Bronchial epithelial cell (primary cell): ENCODE data around the gene CADM1. TPM values are rescaled to one million over a fixed set of nuclear protein-coding genes. Genes with fewer than 3 reads are reported as not detected.

Experiments
- DNase-seq: peaks from one replicate; pipeline ENCODE4 v3.0.0-alpha.2; 2010; ENCODE audit warnings: low read depth
- FAIRE-seq: peaks from 2 replicates; lab custom pipeline; 2011; peaks lifted over from hg19 to GRCh38; lab: Jason Lieb, UNC
- H3K27me3 ChIP-seq: 2 replicates; pipeline ENCODE4 v1.5.1; 2011; ENCODE audit warnings: low read length; ENCODE audit not compliant: control insufficient read depth, insufficient read depth
- H3K36me3 ChIP-seq: 2 replicates; pipeline ENCODE4 v1.5.1; 2011; ENCODE audit warnings: low read length; ENCODE audit not compliant: control insufficient read depth, insufficient read depth
- H3K4me3 ChIP-seq: 2 replicates; pipeline ENCODE4 v1.5.1; 2011; ENCODE audit warnings: mild to moderate bottlenecking, low read depth, low read length, control low read depth
- total RNA-seq: library from RNA; depleted of rRNA; stranded (reverse); fragments of >200 nt; gene quantifications from 2 replicates; pipeline ENCODE4 v1.2.1, GENCODE V29; 2014
- TF ChIP-seq, protein P1 (sequence below): IDR thresholded peaks from 2 replicates; pipeline ENCODE4 v1.5.1; 2011; ENCODE audit warnings: mild to moderate bottlenecking, moderate library complexity, low read length, control low read depth, inconsistent platforms; ENCODE audit not compliant: insufficient read depth, severe bottlenecking

Gene CADM1
- total RNA-seq, 1 donor from 2014 or later = 1.6 TPM

DNA sequence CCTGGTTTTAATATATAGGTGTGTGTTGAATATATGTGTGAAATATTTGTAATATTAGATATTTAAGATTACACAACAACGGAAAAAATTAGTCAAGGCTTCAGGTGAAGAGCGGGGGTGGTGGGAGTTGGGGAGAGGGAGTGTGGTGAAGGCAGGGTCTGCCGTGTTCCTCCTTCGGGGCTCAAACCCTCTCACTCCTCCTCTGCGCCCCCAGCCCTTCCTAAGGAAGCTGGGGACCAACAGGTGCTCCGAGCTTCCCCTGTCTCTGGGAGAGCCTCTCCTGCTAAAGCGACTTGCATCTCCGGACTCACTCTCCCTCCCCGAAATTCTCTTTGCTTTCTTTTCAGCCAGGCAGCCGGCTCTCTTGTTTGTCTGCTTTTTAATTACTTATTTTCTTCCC is 960 bp upstream of the CADM1 start:
- Histone ChIP-seq H3K4me3 (peak overlapping the region; percentile 62), H3K36me3 (no peaks in the 10 kb centered on the region), H3K27me3 (peaks cover 6% of the 10 kb centered on the region)
- TF ChIP-seq, protein P1, sequence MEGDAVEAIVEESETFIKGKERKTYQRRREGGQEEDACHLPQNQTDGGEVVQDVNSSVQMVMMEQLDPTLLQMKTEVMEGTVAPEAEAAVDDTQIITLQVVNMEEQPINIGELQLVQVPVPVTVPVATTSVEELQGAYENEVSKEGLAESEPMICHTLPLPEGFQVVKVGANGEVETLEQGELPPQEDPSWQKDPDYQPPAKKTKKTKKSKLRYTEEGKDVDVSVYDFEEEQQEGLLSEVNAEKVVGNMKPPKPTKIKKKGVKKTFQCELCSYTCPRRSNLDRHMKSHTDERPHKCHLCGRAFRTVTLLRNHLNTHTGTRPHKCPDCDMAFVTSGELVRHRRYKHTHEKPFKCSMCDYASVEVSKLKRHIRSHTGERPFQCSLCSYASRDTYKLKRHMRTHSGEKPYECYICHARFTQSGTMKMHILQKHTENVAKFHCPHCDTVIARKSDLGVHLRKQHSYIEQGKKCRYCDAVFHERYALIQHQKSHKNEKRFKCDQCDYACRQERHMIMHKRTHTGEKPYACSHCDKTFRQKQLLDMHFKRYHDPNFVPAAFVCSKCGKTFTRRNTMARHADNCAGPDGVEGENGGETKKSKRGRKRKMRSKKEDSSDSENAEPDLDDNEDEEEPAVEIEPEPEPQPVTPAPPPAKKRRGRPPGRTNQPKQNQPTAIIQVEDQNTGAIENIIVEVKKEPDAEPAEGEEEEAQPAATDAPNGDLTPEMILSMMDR = no peak
- FAIRE-seq = no peak
- no peak for DNase-seq

- H3K4me3 ChIP-seq = peak overlapping the region; percentile 62
- no peak for FAIRE-seq
Measured at GRCh38 chr11:115503886-115504275, 334 bp downstream of the CADM1 start.

DNA sequence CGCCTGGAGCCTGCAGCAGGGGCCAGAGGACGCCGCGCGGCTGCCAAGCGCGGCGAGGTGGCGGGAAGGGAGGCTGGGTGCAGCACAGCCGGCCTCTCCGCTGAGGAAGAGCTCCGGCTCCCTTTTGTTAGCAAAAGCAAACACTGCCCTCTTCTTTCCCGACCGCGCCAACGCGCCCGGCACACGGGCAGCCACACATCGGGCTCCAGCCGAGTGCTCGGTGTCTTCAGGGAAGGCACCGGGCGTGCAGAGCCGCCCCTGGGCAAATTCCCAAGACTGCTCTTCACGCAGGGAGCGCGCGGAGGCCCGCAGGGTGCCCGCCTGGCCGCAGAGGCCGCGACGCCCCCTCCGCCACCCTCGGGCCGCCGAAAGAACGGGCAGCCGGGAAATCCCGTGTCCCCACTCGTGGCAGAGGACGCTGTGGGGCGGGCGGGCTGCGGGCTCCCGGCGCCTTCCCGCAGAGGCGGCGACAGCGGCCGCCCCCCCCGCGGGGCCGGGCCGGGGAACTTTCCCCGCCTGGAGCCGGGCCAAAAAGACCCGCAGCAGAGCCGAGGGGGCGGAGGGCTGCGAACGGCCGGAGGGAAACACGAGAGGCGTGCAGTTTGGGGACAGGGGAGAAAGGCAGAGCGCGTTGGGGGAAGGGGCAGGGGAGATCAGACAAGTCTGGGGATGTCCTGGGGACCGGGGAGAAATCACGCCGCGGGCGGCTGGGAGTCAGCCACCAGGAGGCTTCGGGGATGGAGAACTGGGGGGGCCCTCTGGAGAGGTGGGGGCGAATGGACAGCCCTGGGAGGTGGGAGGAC is 931 bp downstream of the CADM1 start:
- Histone ChIP-seq H3K36me3 (no peaks in the 10 kb centered on the region), H3K27me3 (peaks cover 6% of the 10 kb centered on the region), H3K4me3 (peak overlapping the region; percentile 62)
- no peak for FAIRE-seq
- TF ChIP-seq, protein P1 = peak; percentile 62
- DNase-seq = peak; percentile 44

More at GRCh38 chr11:115503886-115504275, 334 bp downstream of the CADM1 start:
- TF ChIP-seq, protein P1 = no peak
- no peak for DNase-seq
- Histone ChIP-seq H3K27me3 (peaks cover 6% of the 10 kb centered on the region), H3K36me3 (no peaks in the 10 kb centered on the region)

DNA sequence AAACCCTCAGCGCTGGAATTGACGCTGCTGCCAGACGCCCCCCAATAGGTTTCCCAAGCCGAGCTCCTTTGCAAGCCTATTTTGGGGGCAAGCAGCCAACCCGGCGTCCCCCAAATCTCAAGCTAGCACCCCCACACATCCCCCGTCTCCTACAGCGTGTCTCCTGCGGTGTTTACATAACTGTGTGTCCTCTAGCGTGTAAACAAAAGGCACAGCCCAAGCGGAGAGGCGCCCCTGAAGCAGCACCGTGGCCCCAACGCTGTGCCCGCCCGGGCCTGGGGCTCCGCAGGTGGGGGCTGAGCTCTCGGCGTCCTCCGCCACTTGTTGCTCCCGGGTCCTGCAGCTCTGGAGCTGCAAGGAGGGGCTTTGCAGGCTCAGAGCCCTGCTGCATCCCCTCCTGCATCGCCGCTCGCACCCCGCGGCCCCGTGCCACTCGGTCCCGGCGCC is 1.6 kb downstream of the CADM1 start:
- Histone ChIP-seq H3K27me3 (peaks cover 6% of the 10 kb centered on the region), H3K4me3 (peak overlapping the region; percentile 62), H3K36me3 (no peaks in the 10 kb centered on the region)
- FAIRE-seq = no peak
- TF ChIP-seq, protein P1 = no peak
- no peak for DNase-seq

- peaks cover 6% of the 10 kb centered on the region for H3K27me3 ChIP-seq
- no peak for FAIRE-seq
- no peaks in the 10 kb centered on the region for H3K36me3 ChIP-seq
- DNase-seq = peak; percentile 19
- peak overlapping the region; percentile 62 for H3K4me3 ChIP-seq
- TF ChIP-seq, protein P1 = no peak
Measured at GRCh38 chr11:115501893-115502589, 2.2 kb downstream of the CADM1 start.
